ENCODE measurements around the gene CNOT11. TPM values are rescaled to one million over a fixed set of nuclear protein-coding genes. Genes with fewer than 3 reads are reported as not detected.

CNOT11 gene
- total and polyA plus RNA-seq, 2 of the 13 experiments (the other 11 are each of a cell fraction or from before 2014, with no cell fraction given) = 114 to 209 TPM

- TF ChIP-seq ZBTB4 (CRISPR knock-in tag; IDR thresholded peaks at IDR 0.05; ENCODE audit: borderline replicate concordance) (peak; percentile 28; the same call in 1 of the 2 replicates), PBX3 (CRISPR knock-in tag; IDR thresholded peaks at IDR 0.05; ENCODE audit: borderline replicate concordance) (no peak), ATF2 (CRISPR knock-in tag; IDR thresholded peaks at IDR 0.05) (peak; percentile 45; the same call in 1 of the 2 replicates), MIER3 (CRISPR knock-in tag; IDR thresholded peaks at IDR 0.05; ENCODE audit: borderline replicate concordance) (no peak), DR1 (CRISPR knock-in tag; IDR thresholded peaks at IDR 0.05) (no peak), DMAP1 (CRISPR knock-in tag; IDR thresholded peaks at IDR 0.05) (peak; percentile 62), ZGPAT (CRISPR knock-in tag; IDR thresholded peaks at IDR 0.05) (peak; percentile 71), TFE3 (CRISPR knock-in tag; IDR thresholded peaks at IDR 0.05) (peak; percentile 81), ZNF790 (CRISPR knock-in tag; IDR thresholded peaks at IDR 0.05; ENCODE audit: borderline replicate concordance) (0 out of 2 replicates have a peak, but pooled peaks have one; percentile 26), ZZZ3 (CRISPR knock-in tag; IDR thresholded peaks at IDR 0.05; ENCODE audit: borderline replicate concordance) (no peak), NFE2L2 (IDR thresholded peaks at IDR 0.05; ENCODE audit: low read length) (no peak), ZNF44 (CRISPR knock-in tag; IDR thresholded peaks at IDR 0.05) (no peak), MLX (CRISPR knock-in tag; IDR thresholded peaks at IDR 0.05) (peak; percentile 62), THAP8 (CRISPR knock-in tag; IDR thresholded peaks at IDR 0.05; ENCODE audit: borderline replicate concordance) (0 out of 2 replicates have a peak, but pooled peaks have one; percentile 44), DRAP1 (CRISPR knock-in tag; IDR thresholded peaks at IDR 0.05) (peak; percentile 97)
These were observed 13.5 kb upstream of the CNOT11 start (continued) for GRCh38 chr2:101238930-101239759.

Measured in HepG2 (cell line).